Subcutaneous adipose tissue (tissue), 4 donors: ENCODE results near the gene TNFRSF9. TPM values are rescaled to one million over a fixed set of nuclear protein-coding genes. Genes with fewer than 3 reads are reported as not detected.

Experiments used
- total RNA-seq, 4 donors: library from RNA; depleted of rRNA; stranded (reverse); fragments of >200 nt; gene quantifications; one replicate each; pipeline ENCODE4 v1.1.0, GENCODE V29; 2016
- TF ChIP-seq, protein P1 (sequence below): fragments of 450-650 bp; IDR thresholded peaks from one replicate; pipeline ENCODE4 v1.5.1; 2016; ENCODE audit warnings: low read depth, mild to moderate bottlenecking, control low read depth, antibody characterized with exemption, moderate library complexity

Gene TNFRSF9
- total RNA-seq, result under 1 TPM in 1 of 4 donors, not detected in 3; 0.34 TPM

DNA sequence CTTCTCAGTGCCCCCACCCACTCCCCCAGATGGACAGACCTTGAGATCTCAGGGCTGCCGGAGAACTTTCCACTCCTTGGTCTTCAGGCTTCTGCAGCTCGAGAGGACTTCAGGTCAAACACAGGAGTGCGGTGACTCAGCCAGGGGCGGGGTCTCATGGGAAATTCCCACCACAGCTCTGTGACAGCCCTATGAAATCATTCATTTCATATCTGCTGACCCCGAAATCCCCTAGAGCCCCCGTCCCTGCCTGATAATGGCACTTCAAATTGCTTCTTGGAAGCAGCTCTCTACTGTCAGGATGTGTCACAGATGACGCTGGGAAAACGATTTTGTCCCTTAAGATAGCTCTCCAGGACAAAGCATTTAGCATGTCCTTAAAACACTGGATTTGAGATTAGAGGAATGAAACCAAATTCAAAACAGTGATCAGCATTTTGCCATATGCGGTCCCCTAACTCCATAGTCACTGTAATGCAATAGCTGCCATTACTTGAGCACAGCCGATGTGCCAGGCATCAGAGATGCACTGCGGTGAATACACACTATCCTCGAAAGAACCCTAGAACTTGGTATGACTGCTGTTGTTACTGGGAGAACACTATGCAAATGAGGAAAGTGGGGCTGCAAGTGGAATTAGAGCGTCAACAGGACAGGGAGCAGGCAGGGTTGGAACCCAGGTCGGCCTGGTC lies at the start of gene TNFRSF9:
TNFRSF9 (minus strand) TSS at position 95 of the 692 bp plus-strand sequence. CDS start 845 bp downstream, outside the sequence.
- TF ChIP-seq, protein P1, sequence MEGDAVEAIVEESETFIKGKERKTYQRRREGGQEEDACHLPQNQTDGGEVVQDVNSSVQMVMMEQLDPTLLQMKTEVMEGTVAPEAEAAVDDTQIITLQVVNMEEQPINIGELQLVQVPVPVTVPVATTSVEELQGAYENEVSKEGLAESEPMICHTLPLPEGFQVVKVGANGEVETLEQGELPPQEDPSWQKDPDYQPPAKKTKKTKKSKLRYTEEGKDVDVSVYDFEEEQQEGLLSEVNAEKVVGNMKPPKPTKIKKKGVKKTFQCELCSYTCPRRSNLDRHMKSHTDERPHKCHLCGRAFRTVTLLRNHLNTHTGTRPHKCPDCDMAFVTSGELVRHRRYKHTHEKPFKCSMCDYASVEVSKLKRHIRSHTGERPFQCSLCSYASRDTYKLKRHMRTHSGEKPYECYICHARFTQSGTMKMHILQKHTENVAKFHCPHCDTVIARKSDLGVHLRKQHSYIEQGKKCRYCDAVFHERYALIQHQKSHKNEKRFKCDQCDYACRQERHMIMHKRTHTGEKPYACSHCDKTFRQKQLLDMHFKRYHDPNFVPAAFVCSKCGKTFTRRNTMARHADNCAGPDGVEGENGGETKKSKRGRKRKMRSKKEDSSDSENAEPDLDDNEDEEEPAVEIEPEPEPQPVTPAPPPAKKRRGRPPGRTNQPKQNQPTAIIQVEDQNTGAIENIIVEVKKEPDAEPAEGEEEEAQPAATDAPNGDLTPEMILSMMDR, result no peak

DNA sequence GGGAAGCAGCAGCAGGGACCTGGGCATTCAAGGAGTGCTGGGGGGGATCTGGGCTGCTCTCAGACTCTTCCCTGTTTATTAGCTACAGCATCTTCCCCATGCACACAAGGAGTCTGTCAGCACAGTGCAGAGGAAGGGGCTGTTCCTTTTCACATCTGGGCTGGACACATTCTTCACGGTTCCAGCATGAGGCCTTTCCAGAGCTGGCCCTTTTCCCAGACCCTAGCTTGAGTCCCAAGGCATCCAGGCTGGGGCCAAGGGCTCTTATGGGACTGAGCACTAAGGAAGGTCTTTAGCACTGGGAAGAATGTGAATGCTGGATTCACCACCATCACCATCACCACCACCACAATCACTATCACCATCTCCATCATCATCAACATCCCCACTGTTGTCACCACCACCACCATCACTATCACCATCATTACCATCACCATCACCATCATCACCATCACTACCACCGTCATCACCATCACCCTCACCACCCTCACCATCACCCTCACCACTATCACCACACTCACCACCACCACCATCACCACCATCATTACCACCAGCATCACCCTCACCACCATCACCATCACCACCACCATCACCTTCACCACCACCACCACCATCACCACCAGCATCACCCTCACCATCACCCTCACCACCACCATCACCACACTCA lies 49.3 kb upstream of the TNFRSF9 start:
- TF ChIP-seq, protein P1, result no peak

DNA sequence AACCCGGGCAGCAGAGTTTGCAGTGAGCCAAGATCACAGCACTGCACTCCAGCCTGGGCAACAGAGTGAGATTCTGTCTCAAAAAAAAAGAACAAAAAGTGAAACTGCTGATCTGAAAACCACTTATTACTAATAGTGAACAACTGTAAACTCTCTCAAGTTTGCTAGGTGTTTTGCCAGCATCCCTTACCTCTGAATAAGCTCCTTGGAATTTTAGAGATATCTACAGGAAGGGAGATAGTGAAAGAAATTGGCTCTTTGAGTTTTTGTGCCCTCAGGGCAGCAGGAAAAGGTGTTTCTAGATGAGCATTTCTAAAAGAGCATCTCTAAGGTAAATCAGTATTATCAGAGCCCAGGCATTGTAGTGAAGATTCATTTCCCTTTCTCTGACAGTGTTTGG lies 47.9 kb upstream of the TNFRSF9 start:
- TF ChIP-seq, protein P1, result no peak

DNA sequence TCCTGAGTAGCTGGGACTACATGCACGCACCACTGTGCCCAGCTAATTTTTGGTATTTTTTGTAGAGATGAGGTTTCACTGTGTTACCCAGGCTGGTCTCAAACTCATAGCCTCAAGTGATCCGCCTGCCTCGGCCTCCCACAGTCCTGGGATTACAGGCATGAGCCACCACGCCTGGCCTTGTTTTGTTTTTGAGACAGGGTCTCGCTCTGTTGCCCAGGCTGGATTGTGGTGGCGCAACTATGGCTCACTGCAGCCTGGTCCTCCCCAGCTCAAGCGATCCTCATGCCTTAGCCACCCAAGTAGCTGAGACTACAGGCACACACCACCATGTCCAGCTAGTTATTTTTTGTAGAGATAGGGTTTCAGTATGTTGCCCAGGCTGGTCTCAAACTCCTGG lies 46.9 kb upstream of the TNFRSF9 start:
- TF ChIP-seq, protein P1, result no peak

DNA sequence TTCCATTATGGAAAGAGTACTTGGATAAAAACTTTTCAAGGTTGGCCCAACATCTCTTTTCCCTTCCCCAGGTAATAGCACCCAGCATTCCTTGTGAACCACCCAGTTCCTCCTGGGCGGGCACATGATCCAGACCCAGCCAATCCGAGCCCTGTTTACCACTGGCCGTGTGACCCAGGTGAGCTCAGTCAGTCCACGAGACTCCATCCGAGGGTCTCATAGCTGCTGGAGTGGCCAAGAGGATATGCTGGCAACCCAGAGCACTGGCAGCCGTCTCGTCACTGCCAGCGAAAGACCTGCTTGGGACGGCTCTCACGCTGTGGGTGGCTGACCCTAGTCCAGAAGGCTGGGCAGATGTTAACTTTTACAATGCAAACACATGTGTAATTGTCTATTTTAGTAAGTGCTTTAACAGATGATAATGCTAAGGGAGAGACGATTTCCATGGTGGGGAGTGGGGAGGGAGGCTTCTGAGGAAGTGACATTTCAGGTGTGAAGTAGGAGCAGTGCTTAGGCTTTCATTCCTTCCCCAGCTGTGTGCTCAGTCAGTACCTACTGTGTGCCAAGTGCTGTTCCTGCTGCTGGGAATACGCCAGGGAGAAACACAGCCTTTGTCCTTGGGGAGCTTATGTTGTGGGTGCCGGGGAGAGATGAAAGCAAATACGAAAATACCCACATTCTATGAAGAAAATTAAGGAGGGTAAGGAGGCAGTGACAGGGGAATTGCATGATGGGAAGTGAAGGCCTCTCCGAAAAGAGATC lies 45.4 kb upstream of the TNFRSF9 start:
- TF ChIP-seq, protein P1, result no peak

DNA sequence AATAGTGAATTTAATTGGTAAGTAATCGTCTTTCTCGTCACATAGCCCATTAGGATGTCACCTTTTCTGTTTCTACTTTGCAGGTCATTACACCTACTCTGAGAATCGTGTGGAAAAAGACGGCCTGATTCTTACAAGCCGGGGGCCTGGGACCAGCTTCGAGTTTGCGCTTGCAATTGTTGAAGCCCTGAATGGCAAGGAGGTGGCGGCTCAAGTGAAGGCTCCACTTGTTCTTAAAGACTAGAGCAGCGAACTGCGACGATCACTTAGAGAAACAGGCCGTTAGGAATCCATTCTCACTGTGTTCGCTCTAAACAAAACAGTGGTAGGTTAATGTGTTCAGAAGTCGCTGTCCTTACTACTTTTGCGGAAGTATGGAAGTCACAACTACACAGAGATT lies 44.2 kb upstream of the TNFRSF9 start:
- TF ChIP-seq, protein P1, result no peak

DNA sequence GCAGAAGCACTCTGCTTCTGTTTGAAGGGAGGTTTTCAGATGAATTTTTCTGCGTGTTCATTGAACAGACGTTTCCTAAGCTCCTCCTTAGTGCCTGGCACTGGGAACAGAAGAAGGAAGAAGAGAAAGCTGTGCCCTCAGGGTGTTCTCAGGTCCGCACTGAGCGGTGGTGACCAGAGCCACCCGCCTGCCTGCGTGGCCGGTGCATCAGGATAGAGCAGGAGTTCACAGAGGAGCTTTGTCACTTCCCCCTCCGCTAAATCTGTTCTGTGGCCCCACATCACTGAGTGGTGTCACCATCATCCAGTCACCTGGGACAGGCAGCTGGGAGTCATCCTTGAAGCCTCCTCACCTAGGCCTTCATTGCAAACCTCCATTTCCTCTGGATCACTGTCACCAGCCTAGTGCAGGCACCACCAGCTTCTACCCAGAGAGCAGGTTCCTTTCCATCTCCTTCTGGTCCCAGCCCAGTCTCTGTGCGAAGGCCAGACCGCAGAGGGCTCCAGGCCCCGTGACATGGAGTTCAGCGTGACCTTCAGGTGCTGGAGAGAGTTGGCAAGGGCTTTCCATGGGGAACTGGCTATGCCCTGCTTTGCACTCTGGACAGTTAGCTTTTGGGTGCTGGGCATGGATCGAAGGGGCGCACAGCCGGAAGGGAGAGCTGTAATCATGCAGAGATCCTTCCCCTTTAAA lies 42.6 kb upstream of the TNFRSF9 start:
- TF ChIP-seq, protein P1, result no peak
